Right lobe of liver (tissue), 6 donors: ENCODE measurements around the gene SYP. TPM values are rescaled to one million over a fixed set of nuclear protein-coding genes. Genes with fewer than 3 reads are reported as not detected.
A peak's percentile ranks its signal among the peaks of the same experiment; 100 is the strongest.

Source experiments
- ATAC-seq, 4 donors: fragments of 200-7000 bp; cut with Tn5 transposase; one replicate each; pipeline ENCODE4 v1.9.1; 2020; ENCODE audit warnings: mild to moderate bottlenecking in 4 of 4, moderate library complexity in 4 of 4
- DNase-seq, 3 donors: peaks; one replicate each; pipeline ENCODE4 v3.0.0-alpha.2; 2020
- H3K27ac ChIP-seq, 3 donors: fragments of 200-600 bp; one replicate each; pipeline ENCODE4 v1.8.0; 2022
- H3K27me3 ChIP-seq, 2 donors: fragments of 200-600 bp; one replicate each; pipeline ENCODE4 v1.8.0; 2022
- H3K36me3 ChIP-seq, 4 donors: fragments of 200-600 bp; sonication (generic) in 1 of 4; one replicate each; pipeline versions ENCODE4 v1.5.1 to v1.8.0; 2017 to 2022; ENCODE audit warnings: control low read depth in 1 of 4
- H3K4me1 ChIP-seq, 4 donors: fragments of 200-600 bp; sonication (generic) in 1 of 4; one replicate each; pipeline versions ENCODE4 v1.5.1 to v1.8.0; 2017 to 2022; ENCODE audit warnings: control low read depth in 1 of 4
- H3K4me3 ChIP-seq, 3 donors: fragments of 200-600 bp; one replicate each; pipeline ENCODE4 v1.8.0; 2022
- H3K9me3 ChIP-seq, 4 donors: fragments of 200-600 bp; sonication (generic) in 1 of 4; one replicate each; pipeline versions ENCODE4 v1.5.1 to v1.8.0; 2017 to 2022; ENCODE audit warnings: control low read depth in 1 of 4
- POLR2A ChIP-seq: fragments of 450-650 bp; IDR thresholded peaks from one replicate; pipeline ENCODE4 v1.6.1; 2017; ENCODE audit warnings: antibody characterized with exemption, mild to moderate bottlenecking
- WGBS: methylation state at CpG from one replicate; pipeline ENCODE4 v1.1.6; 2018; ENCODE audit warnings: low coverage, low lambda C conversion rate; ENCODE audit not compliant: insufficient coverage; ENCODE audit errors: missing lambda C conversion rate; 5-methylcytosine and 5-hydroxymethylcytosine counted together
- intact Hi-C, 2 donors: fragments of 100-400 bp; cut with DNase I; formaldehyde crosslinking; loops; one replicate each; pipeline versions ENCODE4 v1.11.2 to v1.14.1; 2022
- total RNA-seq, 6 experiments: library from RNA; depleted of rRNA in 2 of 6; stranded (reverse); fragments of >200 nt in 2 of 6; fragmentation: NEBNext Ultra II Directional in 3 of 6; extraction: Animal tissue kit (Norgen Biotek cat#: 25700) in 3 of 6; gene quantifications; one replicate each; pipeline versions ENCODE4 v1.1.0 to v1.2.4, GENCODE V29; 2016 to 2023
- TF ChIP-seq, protein P1 (sequence below), 4 donors: fragments of 200-600 bp in 3 of 4; fragments of 450-650 bp in 1 of 4; IDR thresholded peaks; one replicate each; pipeline versions ENCODE4 v1.5.1 to v1.8.0; 2016 to 2022; ENCODE audit warnings: antibody characterized with exemption in 4 of 4, mild to moderate bottlenecking in 2 of 4
- donor health status: DM: no; HTN: yes; CAD: no.
- donor health status: DM: no; HTN: no; CAD: no.
- donor health status: DM: no; HTN: no; CAD: no.
- donor health status: DM: no; HTN: yes; CAD: no.
- donor health status: DM: no; HTN: yes; CAD: no.

Gene SYP
- total RNA-seq, 6 experiments from 2014 or later, result 0.12 to 0.39 (median 0.27) TPM; not detected in 1

DNA sequence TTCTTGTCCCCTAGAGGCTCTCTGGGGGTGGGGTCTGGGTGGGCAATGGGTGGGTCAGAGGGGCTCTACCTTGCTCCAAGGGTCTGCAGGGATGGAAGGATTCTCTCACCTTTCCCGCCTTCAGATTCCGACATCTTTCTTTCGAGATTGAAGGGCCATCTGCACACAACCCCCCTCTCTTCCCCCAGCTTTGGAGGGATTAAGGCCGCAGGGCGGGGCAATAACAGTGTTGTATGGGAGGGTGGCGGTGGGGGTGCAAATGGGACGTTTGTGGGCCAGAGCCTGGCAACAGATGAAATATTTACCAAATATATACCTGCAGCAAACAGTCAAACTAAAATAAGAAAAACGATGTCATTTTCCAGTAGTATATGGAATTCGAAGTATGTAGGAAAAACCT, 33.2 kb upstream of the SYP start, which contains the start of gene CACNA1F:
Gene CACNA1F (minus strand): TSS at position 165 of the 400 bp plus-strand sequence. CDS start 31 bp downstream, at position 134.
- TF ChIP-seq POLR2A, result no peak
- TF ChIP-seq, protein P1, sequence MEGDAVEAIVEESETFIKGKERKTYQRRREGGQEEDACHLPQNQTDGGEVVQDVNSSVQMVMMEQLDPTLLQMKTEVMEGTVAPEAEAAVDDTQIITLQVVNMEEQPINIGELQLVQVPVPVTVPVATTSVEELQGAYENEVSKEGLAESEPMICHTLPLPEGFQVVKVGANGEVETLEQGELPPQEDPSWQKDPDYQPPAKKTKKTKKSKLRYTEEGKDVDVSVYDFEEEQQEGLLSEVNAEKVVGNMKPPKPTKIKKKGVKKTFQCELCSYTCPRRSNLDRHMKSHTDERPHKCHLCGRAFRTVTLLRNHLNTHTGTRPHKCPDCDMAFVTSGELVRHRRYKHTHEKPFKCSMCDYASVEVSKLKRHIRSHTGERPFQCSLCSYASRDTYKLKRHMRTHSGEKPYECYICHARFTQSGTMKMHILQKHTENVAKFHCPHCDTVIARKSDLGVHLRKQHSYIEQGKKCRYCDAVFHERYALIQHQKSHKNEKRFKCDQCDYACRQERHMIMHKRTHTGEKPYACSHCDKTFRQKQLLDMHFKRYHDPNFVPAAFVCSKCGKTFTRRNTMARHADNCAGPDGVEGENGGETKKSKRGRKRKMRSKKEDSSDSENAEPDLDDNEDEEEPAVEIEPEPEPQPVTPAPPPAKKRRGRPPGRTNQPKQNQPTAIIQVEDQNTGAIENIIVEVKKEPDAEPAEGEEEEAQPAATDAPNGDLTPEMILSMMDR (IDR thresholded peaks at IDR 0.05), result no peak
- DNase-seq, result no peak

DNA sequence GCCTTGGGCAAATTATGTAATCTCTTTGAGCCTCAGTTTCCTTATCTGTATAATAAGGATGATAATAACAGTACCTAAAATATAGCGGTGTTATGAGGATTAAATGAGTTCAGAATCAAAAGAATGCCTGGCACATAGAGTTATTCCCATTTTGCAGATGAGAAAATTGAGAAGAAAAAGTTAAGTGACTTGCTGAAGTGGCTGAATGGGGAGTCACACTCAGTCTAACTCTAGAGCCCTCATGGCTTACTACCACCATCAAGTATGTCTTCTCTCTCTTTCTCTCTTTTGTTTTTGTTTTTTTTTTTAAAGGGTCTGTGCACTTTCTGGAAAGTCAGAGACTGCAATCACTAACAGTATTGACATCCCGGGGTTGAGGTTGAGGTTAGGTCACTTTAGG, 32.5 kb upstream of the SYP start:
- intact Hi-C loops, result no loop called here

More for the DNA sequence above, 33.2 kb upstream of the SYP start, which contains the start of gene CACNA1F:
- Histone ChIP-seq H3K27me3 (no peaks in the 10 kb centered on the region), H3K36me3 (no peaks in the 10 kb centered on the region), H3K27ac (no peak within 1 kb of the TSS), H3K4me3 (no peak within 1 kb of the TSS), H3K4me1 (no peaks in the 10 kb centered on the region), H3K9me3 (no peaks in the 10 kb centered on the region)
- 49% methylated on average over 4 of the region's 9 CpGs for WGBS
- ATAC-seq, result no peak
- intact Hi-C loops, result no loop called here

DNA sequence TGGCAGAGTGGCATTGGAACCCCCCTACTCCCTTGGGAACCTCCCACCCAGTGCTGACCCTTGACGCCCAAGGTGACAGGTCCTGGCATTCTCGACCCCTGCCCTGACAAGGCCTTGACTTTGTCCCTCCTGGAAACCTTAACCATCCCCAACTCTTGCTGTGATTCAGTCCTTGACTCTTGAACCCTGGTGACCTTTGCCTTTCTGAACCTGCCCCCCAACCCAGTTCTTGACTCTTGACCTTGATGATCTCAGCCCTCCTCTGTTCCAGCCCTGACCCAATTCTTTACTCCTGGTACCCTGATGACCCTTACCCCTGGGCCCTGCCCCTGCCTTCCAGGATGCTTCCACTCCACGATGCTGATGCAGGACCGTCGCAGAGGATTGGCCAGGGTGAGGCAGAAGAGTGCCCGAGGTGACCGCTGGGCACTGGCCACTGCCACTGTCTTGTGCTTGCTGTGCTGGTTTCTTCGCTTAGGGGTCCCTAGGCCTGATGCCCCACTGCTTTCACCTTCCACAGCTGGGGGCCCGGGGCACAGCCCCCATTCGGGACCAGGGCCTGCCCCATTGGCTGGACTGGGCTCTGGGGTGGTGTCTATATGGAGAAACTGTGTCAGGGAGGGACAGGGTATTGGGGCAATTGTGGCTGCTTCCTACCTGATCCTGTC, 31.5 kb upstream of the SYP start:
- Histone ChIP-seq H3K27ac (no peak overlapping the region), H3K4me3 (no peak overlapping the region), H3K9me3 (no peaks in the 10 kb centered on the region), H3K4me1 (no peaks in the 10 kb centered on the region), H3K36me3 (no peaks in the 10 kb centered on the region), H3K27me3 (no peaks in the 10 kb centered on the region)
- ATAC-seq (no peak), DNase-seq (no peak)
- TF ChIP-seq, protein P1 (IDR thresholded peaks at IDR 0.05), result no peak
- no peak for TF ChIP-seq POLR2A
- intact Hi-C loops, result no loop called here
- WGBS, result 87% methylated on average over 7 of the region's 10 CpGs

More for the DNA sequence above, 32.5 kb upstream of the SYP start:
- Histone ChIP-seq H3K4me1 (no peaks in the 10 kb centered on the region), H3K9me3 (no peaks in the 10 kb centered on the region), H3K4me3 (no peak overlapping the region), H3K27ac (no peak overlapping the region), H3K27me3 (no peaks in the 10 kb centered on the region), H3K36me3 (no peaks in the 10 kb centered on the region)
- TF ChIP-seq, protein P1 (IDR thresholded peaks at IDR 0.05), result no peak
- no peak for TF ChIP-seq POLR2A
- DNase-seq, result no peak
- 48% methylated on average over 2 of the region's 2 CpGs for WGBS
- ATAC-seq, result no peak

DNA sequence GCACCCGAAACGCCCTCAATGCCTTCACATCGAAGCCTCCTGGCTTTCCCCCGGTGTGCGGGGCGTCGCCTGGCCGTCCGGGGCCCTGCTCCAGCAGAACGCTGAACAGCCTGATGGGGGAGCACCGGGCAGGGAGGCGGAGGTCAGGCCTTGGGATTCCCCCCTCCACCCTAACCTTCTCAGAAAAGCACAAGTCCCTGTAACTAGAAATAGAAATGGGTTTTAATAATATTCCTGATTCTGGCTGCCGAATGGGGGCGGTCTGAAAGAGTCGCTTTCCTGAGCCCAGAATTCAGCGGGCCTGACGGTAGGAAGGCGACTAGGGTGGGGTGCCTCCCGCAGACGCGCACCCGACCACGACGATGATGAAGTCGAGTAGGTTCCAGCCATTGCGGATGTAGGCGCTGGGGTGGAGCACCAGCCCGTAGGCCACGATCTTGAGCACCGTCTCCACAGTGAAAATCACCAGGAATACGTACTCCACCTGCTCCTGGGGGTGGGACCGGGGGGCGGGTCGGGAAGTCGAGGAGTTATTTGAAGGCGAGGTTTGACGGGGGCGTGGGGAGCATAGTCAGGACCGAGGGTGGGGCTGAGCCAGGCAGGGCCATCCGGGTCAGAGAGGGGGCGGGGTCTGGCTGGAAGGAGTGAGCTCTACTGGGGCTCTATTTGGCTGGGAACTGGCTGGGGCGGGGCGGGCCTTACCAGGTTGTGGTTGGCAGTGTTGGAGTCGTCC, 30.7 kb upstream of the SYP start:
- peak; percentile 46 to 62 (median 54) for ATAC-seq
- intact Hi-C loops, result no loop called here
- H3K9me3 ChIP-seq, result no peaks in the 10 kb centered on the region
- no peaks in the 10 kb centered on the region for H3K27me3 ChIP-seq
- DNase-seq, result peak in 2 of 3 donors; percentile 52 to 60
- WGBS, result 42% methylated on average over 27 of the region's 44 CpGs
- H3K4me1 ChIP-seq, result no peaks in the 10 kb centered on the region
- TF ChIP-seq POLR2A, result no peak
- no peak overlapping the region for H3K4me3 ChIP-seq
- H3K27ac ChIP-seq, result no peak overlapping the region
- no peaks in the 10 kb centered on the region for H3K36me3 ChIP-seq

DNA sequence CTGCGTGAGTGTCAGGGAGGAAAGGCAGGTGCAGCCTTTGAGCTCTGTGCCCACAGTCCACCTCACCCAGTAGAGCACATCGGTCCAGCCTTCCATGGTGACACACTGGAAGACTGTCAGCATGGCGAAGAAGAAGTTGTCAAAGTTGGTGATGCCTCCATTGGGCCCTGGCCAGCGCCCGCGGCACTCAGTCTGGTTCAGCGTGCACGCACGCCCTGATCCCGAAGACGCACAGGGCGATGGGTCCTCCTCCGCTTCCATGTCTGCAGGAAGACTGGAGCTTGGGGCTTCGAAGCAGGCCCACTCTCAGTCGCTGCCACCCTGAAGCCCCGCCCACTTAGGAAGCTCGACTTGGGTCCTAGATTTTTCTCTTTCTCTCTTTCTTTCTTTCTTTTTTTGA, 28.2 kb upstream of the SYP start:
- DNase-seq, result no peak
- no peak overlapping the region for H3K4me3 ChIP-seq
- H3K36me3 ChIP-seq, result no peaks in the 10 kb centered on the region
- no peaks in the 10 kb centered on the region for H3K4me1 ChIP-seq
- intact Hi-C loops, result no loop called here
- 81% methylated on average over 8 of the region's 17 CpGs for WGBS
- ATAC-seq, result no peak
- TF ChIP-seq, protein P1 (IDR thresholded peaks at IDR 0.05), result no peak
- no peak for TF ChIP-seq POLR2A
- no peaks in the 10 kb centered on the region for H3K27me3 ChIP-seq
- no peak overlapping the region for H3K27ac ChIP-seq
- H3K9me3 ChIP-seq, result no peaks in the 10 kb centered on the region
